Measurements from ENCODE around the gene SLC9A6.

Gene SLC9A6

GRCh38 chrX:135985157-135985972 is at the start of gene SLC9A6:
Gene SLC9A6 (plus strand): TSS chrX:135985435. CDS start chrX:135985659, 224 bp downstream.
- no peak for DNase-seq (ENCODE audit: insufficient read length, low spot score)

GRCh38 chrX:135944486-135944885 is 40.7 kb upstream of the SLC9A6 start:
- FAIRE-seq: no peak
- no peak for DNase-seq (ENCODE audit: insufficient read length, low spot score)

More at GRCh38 chrX:135985157-135985972, at the start of gene SLC9A6:
- FAIRE-seq: no peak

GRCh38 chrX:135951291-135951690 is 33.9 kb upstream of the SLC9A6 start:
- FAIRE-seq (no peak), DNase-seq (ENCODE audit: insufficient read length, low spot score) (no peak)

DNA sequence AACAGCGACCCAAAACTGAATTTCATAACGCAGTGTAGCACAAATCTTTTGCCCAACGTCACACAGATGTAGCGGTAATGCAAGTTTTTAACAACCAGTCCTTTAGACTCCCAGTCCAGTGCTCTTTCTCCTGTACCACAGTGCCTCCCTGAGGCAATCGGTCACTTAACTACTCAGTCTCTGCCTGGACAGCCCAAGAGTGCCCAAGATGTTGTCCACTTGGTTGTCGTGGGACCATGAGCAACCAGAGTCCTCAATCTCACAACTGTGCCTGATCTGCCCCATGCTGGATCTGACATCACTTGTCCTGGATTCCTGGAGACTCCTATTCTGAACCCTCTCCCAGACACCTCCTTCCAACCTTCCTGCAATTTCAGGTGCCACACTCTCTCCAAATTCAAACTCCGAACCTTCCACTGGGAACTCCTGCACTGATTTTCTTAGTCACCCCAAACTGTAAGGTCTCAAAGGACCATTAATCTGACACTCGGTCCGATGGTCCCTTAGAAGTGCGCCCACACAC is 12.1 kb upstream of the SLC9A6 start:
- DNase-seq (ENCODE audit: insufficient read length, low spot score) (no peak), FAIRE-seq (no peak)

GRCh38 chrX:135973548-135974278 is 11.5 kb upstream of the SLC9A6 start, which contains the start of gene MMGT1:
Gene MMGT1 (minus strand): TSS chrX:135973988. CDS start chrX:135973675, 313 bp downstream.
- FAIRE-seq: no peak
- peak; percentile 36 for DNase-seq (ENCODE audit: insufficient read length, low spot score)

DNA sequence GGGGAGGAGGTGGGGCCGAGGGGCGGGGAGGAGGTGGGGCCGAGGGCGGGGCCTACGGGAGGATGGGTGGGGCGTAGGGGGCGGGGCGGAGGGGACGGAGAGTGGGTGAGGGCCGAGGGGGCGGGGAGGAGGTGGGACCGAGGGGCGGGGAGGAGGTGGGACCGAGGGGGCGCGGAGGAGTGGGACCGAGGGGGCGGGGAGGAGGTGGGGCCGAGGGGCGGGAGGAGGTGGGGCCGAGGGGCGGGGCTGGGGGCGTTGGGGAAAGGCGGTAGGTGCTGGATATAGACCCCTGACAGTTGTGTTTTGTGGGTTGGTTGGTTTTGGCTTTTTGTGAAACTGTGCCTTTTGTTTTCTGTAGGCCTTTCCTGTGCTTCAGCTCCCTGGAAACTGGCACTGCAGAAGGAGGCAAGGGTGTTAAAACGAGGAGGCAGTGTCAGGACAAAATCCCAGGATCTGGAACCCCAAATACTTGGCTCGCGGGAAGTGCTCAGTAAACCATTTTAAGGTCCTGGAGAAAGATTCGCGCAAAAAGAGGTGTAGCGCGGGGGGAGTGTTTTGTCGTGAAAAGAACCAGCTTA is 10.9 kb upstream of the SLC9A6 start:
- FAIRE-seq: no peak
- no peak for DNase-seq (ENCODE audit: insufficient read length, low spot score)

GRCh38 chrX:135975421-135975820 is 9.8 kb upstream of the SLC9A6 start:
- DNase-seq (ENCODE audit: insufficient read length, low spot score) (no peak), FAIRE-seq (no peak)

DNA sequence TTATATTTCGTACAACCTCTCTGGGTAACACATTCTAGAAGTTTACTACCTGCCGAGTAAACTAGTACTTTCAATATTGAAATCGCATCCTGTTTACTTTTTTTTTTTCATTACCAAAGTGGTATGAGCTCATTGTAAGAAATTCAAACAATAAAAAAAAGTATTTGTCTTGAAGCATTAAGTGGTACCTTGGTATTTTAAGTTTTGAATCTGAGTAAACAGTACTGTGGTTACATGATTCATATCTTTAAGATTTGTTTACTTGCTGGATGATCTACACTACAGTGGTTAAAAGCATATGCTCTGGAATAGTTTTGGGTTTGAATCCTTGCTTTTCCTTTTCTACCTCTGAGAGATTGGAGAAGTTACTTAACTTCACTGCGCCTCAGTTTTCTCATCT is 7.6 kb upstream of the SLC9A6 start:
- FAIRE-seq (no peak), DNase-seq (ENCODE audit: insufficient read length, low spot score) (no peak)

DNA sequence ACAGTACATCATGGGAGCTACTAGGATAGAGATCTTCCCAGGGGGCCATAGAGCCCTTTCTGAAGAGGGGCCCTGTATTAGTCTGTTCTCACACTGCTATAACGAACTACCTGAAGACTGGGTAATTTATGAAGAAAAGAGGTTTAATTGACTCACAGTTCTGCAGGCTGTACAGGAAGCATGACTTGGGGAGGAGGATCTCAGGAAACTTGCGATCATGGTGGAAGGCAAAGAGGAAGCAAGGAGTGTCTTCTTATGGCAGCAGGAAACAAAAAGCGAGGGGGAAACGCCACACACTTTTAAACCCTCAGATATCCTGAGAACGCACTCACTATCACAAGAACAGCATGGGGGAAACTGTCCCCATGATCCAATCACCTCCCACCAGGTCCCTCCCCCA is 4.2 kb upstream of the SLC9A6 start:
- FAIRE-seq: no peak
- DNase-seq (ENCODE audit: insufficient read length, low spot score): no peak

DNA sequence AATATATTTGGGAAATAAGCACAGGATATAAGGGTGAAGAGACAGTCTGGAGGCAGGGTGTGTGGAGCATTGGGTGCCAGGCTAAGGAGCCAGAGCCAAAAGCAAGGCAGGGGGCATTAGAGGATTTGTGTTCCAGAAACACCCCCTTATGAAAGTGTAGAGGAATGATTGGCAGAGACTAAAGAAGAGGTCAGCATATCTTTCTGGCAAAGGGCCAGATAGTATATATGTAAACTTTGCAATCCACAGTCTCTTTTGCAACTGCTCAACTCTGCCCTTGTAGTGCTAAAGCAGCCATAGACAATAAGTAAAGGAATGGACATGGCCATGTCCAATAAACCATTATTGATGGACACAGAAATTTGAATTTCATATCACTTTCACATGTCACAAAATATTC is 3.6 kb upstream of the SLC9A6 start:
- FAIRE-seq (no peak), DNase-seq (ENCODE audit: insufficient read length, low spot score) (no peak)

DNA sequence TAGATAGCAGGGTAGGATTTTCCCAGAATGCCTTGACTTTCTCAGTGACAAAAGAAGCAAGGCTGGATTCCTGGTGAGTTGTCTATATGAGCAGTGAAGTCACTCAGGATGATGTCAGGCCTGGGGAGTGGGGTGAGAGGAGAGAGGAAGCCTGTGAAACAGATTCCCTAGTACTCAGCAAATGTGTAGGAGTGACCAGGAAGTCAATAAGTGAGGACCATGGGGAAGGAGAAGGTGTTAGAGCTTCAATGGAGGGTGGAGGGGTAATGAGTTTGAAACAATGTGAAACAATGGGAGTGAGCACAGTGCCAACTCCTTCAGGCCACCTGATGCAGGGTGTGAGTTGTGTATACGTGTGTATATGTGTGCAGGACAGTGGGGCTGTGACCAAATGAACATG is 2.4 kb upstream of the SLC9A6 start:
- DNase-seq (ENCODE audit: insufficient read length, low spot score) (no peak), FAIRE-seq (no peak)

DNA sequence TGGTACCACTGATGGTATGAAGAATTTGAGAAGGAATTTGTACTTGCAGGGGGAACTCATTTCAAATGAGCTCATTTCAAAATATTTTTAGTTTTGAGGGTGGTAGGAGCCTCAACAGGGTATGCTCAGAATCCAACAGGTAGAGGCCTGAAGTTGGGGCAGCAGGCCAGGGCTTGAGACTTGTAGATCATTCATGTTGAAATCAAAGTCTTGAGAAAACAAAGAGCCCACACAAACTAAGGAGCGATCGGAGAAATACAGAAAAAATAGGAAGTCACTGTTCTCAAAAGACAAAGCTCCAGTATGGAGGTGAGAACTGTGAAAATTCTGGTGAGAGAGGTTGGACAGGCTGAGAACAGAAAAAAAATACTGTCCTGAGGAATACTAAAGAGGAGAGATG is 979 bp upstream of the SLC9A6 start:
- DNase-seq (ENCODE audit: insufficient read length, low spot score) (no peak), FAIRE-seq (no peak)

GRCh38 chrX:135984791-135985156 is 461 bp upstream of the SLC9A6 start:
- DNase-seq (ENCODE audit: insufficient read length, low spot score): no peak
- FAIRE-seq: no peak

DNA sequence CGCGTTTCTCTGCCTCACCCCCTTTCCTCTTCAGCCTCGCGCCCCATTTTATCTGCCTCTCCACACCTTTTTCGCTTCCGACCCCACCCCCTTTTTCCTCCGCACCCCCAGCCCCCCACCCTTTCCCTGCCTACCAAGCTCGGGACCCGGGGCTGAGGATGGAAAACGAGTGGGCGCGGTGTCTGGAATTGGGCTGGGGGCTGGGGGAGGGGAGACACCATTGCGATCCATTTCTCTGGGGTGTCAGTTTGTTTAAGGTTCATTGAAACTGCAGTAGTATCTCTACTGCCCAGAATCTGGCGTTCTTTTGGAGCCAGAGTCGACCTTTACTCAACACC is 707 bp downstream of the SLC9A6 start:
- no peak for FAIRE-seq
- no peak for DNase-seq (ENCODE audit: insufficient read length, low spot score)

DNA sequence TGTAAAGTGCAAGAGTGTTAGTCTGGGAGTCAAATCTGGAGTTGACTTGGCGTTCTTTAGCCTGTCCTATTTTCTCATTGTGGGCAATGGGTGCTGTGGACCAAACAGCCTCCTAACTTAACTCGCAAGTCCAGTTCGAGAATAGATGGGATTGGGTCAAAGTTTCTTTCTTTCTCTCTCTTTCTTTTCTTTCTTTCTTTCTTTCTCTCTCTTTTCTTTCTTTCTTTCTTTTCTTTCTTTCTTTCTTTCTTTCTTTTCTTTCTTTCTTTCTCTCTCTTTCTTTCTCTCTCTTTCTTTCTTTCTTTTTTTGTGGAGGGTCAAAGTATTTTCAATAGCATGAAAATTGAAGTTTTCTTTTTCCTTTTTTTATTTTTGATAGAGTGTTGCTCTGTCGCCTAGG is 3.0 kb downstream of the SLC9A6 start:
- FAIRE-seq: no peak
- DNase-seq (ENCODE audit: insufficient read length, low spot score): no peak

DNA sequence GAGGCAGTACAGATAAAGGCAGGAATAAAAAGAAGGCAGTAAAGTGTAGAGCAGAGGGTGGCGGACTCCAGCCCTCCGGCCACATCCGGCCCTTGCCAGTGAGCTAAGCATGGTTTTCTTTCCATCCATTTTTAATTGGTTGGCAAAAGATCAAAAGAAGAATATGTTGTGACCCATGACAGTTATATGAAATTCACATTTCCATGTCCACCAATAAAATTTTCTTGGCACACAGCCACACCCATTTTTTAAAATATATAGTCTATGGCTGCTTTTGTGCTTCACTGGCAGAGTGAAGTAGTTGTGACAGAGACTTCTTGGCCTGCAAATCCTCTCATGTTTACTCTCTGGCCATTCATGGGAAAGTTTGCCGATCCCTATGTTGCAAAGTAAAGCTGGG is 29.8 kb downstream of the SLC9A6 start:
- no peak for FAIRE-seq
- DNase-seq (ENCODE audit: insufficient read length, low spot score): no peak

DNA sequence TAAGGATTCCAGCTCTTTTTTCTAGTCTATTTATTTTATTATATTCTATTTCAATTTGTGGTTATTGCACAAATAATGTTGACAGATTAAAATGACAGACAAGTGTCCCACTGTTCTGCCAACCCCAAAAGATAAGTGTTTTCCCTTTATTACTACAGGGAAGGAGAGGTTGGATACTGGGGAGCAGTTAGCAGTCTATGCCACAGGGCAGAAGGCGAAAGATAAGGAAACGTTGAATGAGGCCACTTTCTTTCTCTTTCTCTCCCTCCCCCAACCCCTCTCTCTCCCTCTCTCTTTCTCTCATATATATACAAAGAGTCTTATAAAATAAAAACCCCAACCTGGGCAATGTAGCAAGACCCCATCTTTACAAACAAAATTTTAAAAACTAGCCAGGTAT is 31.6 kb downstream of the SLC9A6 start:
- DNase-seq (ENCODE audit: insufficient read length, low spot score) (no peak), FAIRE-seq (no peak)

DNA sequence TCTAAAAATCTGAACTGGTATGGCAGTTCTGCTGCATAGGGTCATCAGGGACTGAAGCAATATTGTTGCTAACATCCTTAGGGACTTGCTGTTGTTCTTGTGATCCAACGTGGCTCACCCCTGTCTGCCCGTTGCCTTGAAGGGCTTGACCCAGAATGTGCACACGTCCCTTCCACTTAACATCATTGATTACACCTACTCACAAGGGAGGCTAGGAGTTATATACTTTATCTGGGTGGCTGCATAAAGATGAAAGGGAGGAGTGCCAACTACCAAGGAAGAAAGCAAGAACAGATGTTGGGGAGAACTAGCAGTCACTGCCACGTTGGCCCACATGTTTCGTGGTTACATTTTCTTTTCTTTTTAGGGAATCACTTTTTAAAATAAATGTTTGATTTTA is 34.0 kb downstream of the SLC9A6 start:
- FAIRE-seq (no peak), DNase-seq (ENCODE audit: insufficient read length, low spot score) (no peak)

DNA sequence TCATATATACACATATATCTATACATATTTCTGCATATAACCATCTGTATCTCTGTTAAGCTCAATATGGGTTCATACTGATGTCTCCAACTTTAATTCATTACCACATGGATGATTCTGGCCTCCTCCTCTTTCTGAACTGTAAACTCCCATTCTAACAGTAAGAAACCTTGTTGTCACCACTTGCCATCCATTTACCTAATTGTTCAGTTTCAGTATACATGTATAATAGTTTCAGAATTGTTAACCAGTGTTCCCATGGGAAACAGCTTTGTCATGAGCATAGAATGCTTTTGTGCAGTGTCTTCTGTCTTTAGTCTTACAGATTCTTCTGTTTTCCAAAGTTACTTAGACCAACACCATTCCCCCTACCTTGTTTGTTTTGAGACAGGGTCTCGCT is 35.9 kb downstream of the SLC9A6 start:
- DNase-seq (ENCODE audit: insufficient read length, low spot score): no peak

GRCh38 chrX:136021903-136022302 is 36.7 kb downstream of the SLC9A6 start:
- FAIRE-seq (no peak), DNase-seq (ENCODE audit: insufficient read length, low spot score) (no peak)

More for the DNA sequence above, 35.9 kb downstream of the SLC9A6 start:
- no peak for FAIRE-seq

DNA sequence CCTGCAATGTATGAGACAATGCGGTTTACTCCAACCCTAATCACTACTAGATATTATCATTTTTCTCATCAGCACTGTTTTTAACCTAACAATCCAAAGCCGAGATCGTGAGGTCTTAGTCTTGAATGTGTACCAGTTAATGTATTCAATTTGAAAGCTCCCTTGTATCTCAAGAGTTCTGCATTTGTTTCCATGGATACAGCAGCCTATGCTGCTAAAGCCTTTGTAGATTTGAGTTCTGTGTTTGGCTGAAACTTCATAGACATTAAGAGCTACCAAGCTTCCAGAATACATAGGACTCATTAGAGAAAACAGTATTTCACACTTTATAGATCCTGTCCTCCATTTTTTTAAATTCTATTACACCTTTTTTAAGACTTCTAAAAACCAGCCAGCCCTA is 39.9 kb downstream of the SLC9A6 start:
- DNase-seq (ENCODE audit: insufficient read length, low spot score) (no peak), FAIRE-seq (no peak)
